NCI-H524 (cell line): ENCODE results near the gene HYAL1.
"Not testable (repeated sequence)": the region's sequence is repeated elsewhere in the genome, so short reads cannot be mapped to it uniquely, and the experiment has no call there.

Experiments used
- DNase-seq, 2 experiments: peaks; one replicate each; lab custom pipeline; 2025; lab: John Stamatoyannopoulos, UW

Gene HYAL1

GRCh38 chr3:50318615-50319014, 15.2 kb upstream of the HYAL1 start:
- DNase-seq = no peak

- no peak for DNase-seq
These were observed 14.8 kb upstream of the HYAL1 start for GRCh38 chr3:50318163-50318562.

GRCh38 chr3:50317300-50317699, 13.9 kb upstream of the HYAL1 start:
- DNase-seq = no peak

GRCh38 chr3:50316657-50317242, 13.4 kb upstream of the HYAL1 start:
- no peak for DNase-seq

GRCh38 chr3:50314816-50315215, 11.4 kb upstream of the HYAL1 start:
- no peak for DNase-seq

GRCh38 chr3:50314342-50314741, 11.0 kb upstream of the HYAL1 start:
- DNase-seq = no peak

- DNase-seq = not testable (repeated sequence)
These were observed 8.7 kb upstream of the HYAL1 start for GRCh38 chr3:50312041-50312440.

GRCh38 chr3:50304601-50305000, 1.2 kb upstream of the HYAL1 start:
- DNase-seq = no peak

- no peak for DNase-seq
These were observed 1.0 kb downstream of the HYAL1 start for GRCh38 chr3:50302095-50303012.

- DNase-seq = no peak
These were observed 2.6 kb downstream of the HYAL1 start for GRCh38 chr3:50300681-50301254.

GRCh38 chr3:50299929-50300680, 3.3 kb downstream of the HYAL1 start:
- no peak for DNase-seq

- no peak for DNase-seq
These were observed 3.8 kb downstream of the HYAL1 start for GRCh38 chr3:50299638-50299928.

GRCh38 chr3:50298836-50299637, 4.3 kb downstream of the HYAL1 start, which contains the start of the genes HYAL3 and NAA80:
HYAL3 (minus strand) TSS chr3:50299405; CDS start chr3:50295602, 3,803 bp downstream.
NAA80 (minus strand) TSS chr3:50299405; CDS start chr3:50297463, 1,942 bp downstream.
- DNase-seq = no peak

GRCh38 chr3:50297896-50298725, 5.3 kb downstream of the HYAL1 start:
- DNase-seq = no peak

- no peak for DNase-seq
These were observed 6.0 kb downstream of the HYAL1 start for GRCh38 chr3:50297384-50297775.

GRCh38 chr3:50296721-50297383, 6.5 kb downstream of the HYAL1 start:
- no peak for DNase-seq

GRCh38 chr3:50295553-50296431, 7.6 kb downstream of the HYAL1 start:
- DNase-seq = no peak

- no peak for DNase-seq
These were observed 8.6 kb downstream of the HYAL1 start for GRCh38 chr3:50294492-50295403.
